GM23338 (cell line): ENCODE measurements around the gene RBL1. TPM values are rescaled to one million over a fixed set of nuclear protein-coding genes. Genes with fewer than 3 reads are reported as not detected.

ENCODE experiments used
- ATAC-seq: fragments of 200-7000 bp; cut with Tn5 transposase; 3 replicates; pipeline ENCODE4 v1.9.1; 2020
- DNase-seq: peaks from one replicate; pipeline ENCODE4 v3.0.0-alpha.2; 2015; ENCODE audit warnings: low spot score
- H2AFZ ChIP-seq: fragments of 200-600 bp; sonication (generic); 2 replicates; pipeline ENCODE4 v1.8.0; 2016; ENCODE audit warnings: antibody characterized with exemption, mild to moderate bottlenecking, moderate library complexity
- H3F3A ChIP-seq: fragments of 200-600 bp; sonication (generic); replicated peaks from 2 replicates; pipeline ENCODE4 v1.8.0; 2017; ENCODE audit warnings: antibody characterized with exemption, mixed run types, low read depth
- H3K27ac ChIP-seq: fragments of 200-600 bp; sonication (generic); 2 replicates; pipeline ENCODE4 v1.6.1; 2016; ENCODE audit warnings: low read depth
- H3K27me3 ChIP-seq: fragments of 200-600 bp; sonication (generic); 2 replicates; pipeline ENCODE4 v1.8.0; 2016; ENCODE audit warnings: mild to moderate bottlenecking, mixed run types, moderate library complexity; ENCODE audit not compliant: insufficient read depth
- H3K36me3 ChIP-seq: fragments of 200-600 bp; sonication (generic); 2 replicates; pipeline ENCODE4 v1.8.0; 2016; ENCODE audit warnings: mild to moderate bottlenecking; ENCODE audit not compliant: insufficient read depth
- H3K4me1 ChIP-seq: fragments of 200-600 bp; sonication (generic); 2 replicates; pipeline ENCODE4 v1.8.0; 2016; ENCODE audit warnings: mild to moderate bottlenecking, moderate library complexity; ENCODE audit not compliant: insufficient read depth
- H3K4me2 ChIP-seq: fragments of 200-600 bp; sonication (generic); 2 replicates; pipeline ENCODE4 v1.7.1; 2017; ENCODE audit warnings: mixed run types
- H3K4me3 ChIP-seq: fragments of 200-600 bp; sonication (generic); 2 replicates; pipeline ENCODE4 v1.6.1; 2016; ENCODE audit warnings: mixed run types
- H3K79me2 ChIP-seq: fragments of 200-600 bp; sonication (generic); replicated peaks from 2 replicates; pipeline ENCODE4 v1.8.0; 2017; ENCODE audit warnings: mild to moderate bottlenecking; ENCODE audit not compliant: insufficient read depth
- H3K9me2 ChIP-seq: fragments of 200-600 bp; sonication (generic); 2 replicates; pipeline ENCODE4 v1.8.0; 2017; ENCODE audit not compliant: insufficient read depth
- H4K20me1 ChIP-seq: fragments of 200-600 bp; sonication (generic); replicated peaks from 2 replicates; pipeline ENCODE4 v1.8.0; 2017; ENCODE audit warnings: mild to moderate bottlenecking; ENCODE audit not compliant: insufficient read depth
- H3K27ac Mint-ChIP-seq: 2 replicates; pipeline ENCODE4 v1.8.0; 2020; ENCODE audit warnings: inconsistent platforms, mild to moderate bottlenecking, moderate library complexity, mixed read lengths
- H3K27me3 Mint-ChIP-seq: 3 replicates; pipeline ENCODE4 v1.8.0; 2022; ENCODE audit warnings: low read depth, mild to moderate bottlenecking, moderate library complexity, mixed read lengths, inconsistent platforms; ENCODE audit not compliant: insufficient read depth, poor library complexity
- H3K36me3 Mint-ChIP-seq: 3 replicates; pipeline ENCODE4 v1.8.0; 2021; ENCODE audit warnings: low read depth, mild to moderate bottlenecking, inconsistent platforms, moderate library complexity, mixed read lengths
- H3K4me1 Mint-ChIP-seq: 3 replicates; pipeline ENCODE4 v1.8.0; 2020; ENCODE audit warnings: mild to moderate bottlenecking, inconsistent platforms, mixed read lengths
- H3K4me3 Mint-ChIP-seq: 3 replicates; pipeline ENCODE4 v1.8.0; 2021; ENCODE audit warnings: moderate library complexity, mild to moderate bottlenecking, inconsistent platforms, mixed read lengths
- H3K9me3 Mint-ChIP-seq: 3 replicates; pipeline ENCODE4 v1.8.0; 2020; ENCODE audit warnings: moderate library complexity, mild to moderate bottlenecking, inconsistent platforms, mixed read lengths
- CREB1 ChIP-seq: fragments of 250-450 bp; sonication (Bioruptor Pico); IDR thresholded peaks from 2 replicates; pipeline ENCODE4 v1.5.0; 2020; ENCODE audit warnings: low read depth, mild to moderate bottlenecking, moderate library complexity
- CTCF ChIP-seq, 2 experiments: fragments of 200-600 bp in 1 of 2; sonication (generic) in 1 of 2; conservative IDR thresholded peaks; 2 replicates each; pipeline versions ENCODE4 v1.5.1 to v1.6.1; 2016 to 2017; ENCODE audit warnings: antibody characterized with exemption in 2 of 2, low read depth in 2 of 2, mild to moderate bottlenecking in 2 of 2, moderate library complexity in 1 of 2
- ETS1 ChIP-seq: IDR thresholded peaks from 2 replicates; pipeline ENCODE4 v1.6.1; 2016; ENCODE audit warnings: antibody characterized with exemption
- EZH2 ChIP-seq: fragments of 200-600 bp; sonication (generic); IDR thresholded peaks from one replicate; pipeline ENCODE4 v1.8.0; 2017; ENCODE audit warnings: antibody characterized with exemption, mild to moderate bottlenecking, low read depth; ENCODE audit not compliant: unreplicated experiment
- EZH2phosphoT487 ChIP-seq: fragments of 200-600 bp; sonication (generic); IDR thresholded peaks from one replicate; pipeline ENCODE4 v1.8.1; 2018; ENCODE audit warnings: antibody characterized with exemption; ENCODE audit not compliant: unreplicated experiment
- JUNB ChIP-seq: IDR thresholded peaks from one replicate; pipeline ENCODE4 v1.6.1; 2016; ENCODE audit warnings: antibody characterized with exemption; ENCODE audit not compliant: unreplicated experiment
- NANOG ChIP-seq: IDR thresholded peaks from 2 replicates; pipeline ENCODE4 v1.6.1; 2016; ENCODE audit warnings: antibody characterized with exemption, borderline replicate concordance
- POLR2AphosphoS5 ChIP-seq: IDR thresholded peaks from 2 replicates; pipeline ENCODE4 v1.6.1; 2016; ENCODE audit warnings: antibody characterized with exemption, low read depth
- REST ChIP-seq: IDR thresholded peaks from one replicate; pipeline ENCODE4 v1.6.1; 2018; ENCODE audit warnings: antibody characterized with exemption; ENCODE audit not compliant: unreplicated experiment
- STAT1 ChIP-seq: IDR thresholded peaks from one replicate; pipeline ENCODE4 v1.6.1; 2016; ENCODE audit warnings: antibody characterized with exemption; ENCODE audit not compliant: unreplicated experiment
- ZNF114 ChIP-seq: fragments of 250-450 bp; sonication (Bioruptor Pico); IDR thresholded peaks from 2 replicates; pipeline ENCODE4 v1.5.0; 2020; ENCODE audit warnings: mild to moderate bottlenecking, moderate library complexity
- ZNF331 ChIP-seq: fragments of 250-450 bp; sonication (Bioruptor Pico); IDR thresholded peaks from 2 replicates; pipeline ENCODE4 v1.5.0; 2020; ENCODE audit warnings: low read depth, mild to moderate bottlenecking, moderate library complexity
- polyA plus RNA-seq: library from polyadenylated mRNA; unstranded; fragments of >200 nt; fragmentation: Nextera tagmentation; extraction: Ambion mirVana; gene quantifications from 2 replicates; pipeline ENCODE4 v1.2.1, GENCODE V29; 2016
- total RNA-seq: library from RNA; depleted of rRNA; stranded (reverse); fragments of >200 nt; shearing (Covaris generic); gene quantifications from 2 replicates; pipeline ENCODE4 v1.2.3, GENCODE V29; 2014
- TF ChIP-seq, protein P1 (sequence below): fragments of 250-450 bp; sonication (Bioruptor Pico); IDR thresholded peaks from 2 replicates; pipeline ENCODE4 v1.5.0; 2020; ENCODE audit warnings: mild to moderate bottlenecking, moderate library complexity

Gene RBL1
- total and polyA plus RNA-seq, 2 experiments from 2014 or later: 6.4 to 12.6 TPM

GRCh38 chr20:37055276-37055675, 40.5 kb downstream of the RBL1 start:
- H3K27me3 ChIP-seq: no peaks in the 10 kb centered on the region
- no peak overlapping the region for H3K4me3 ChIP-seq
- no peak overlapping the region for H3K4me2 ChIP-seq
- H3K4me3 Mint-ChIP-seq: no peak overlapping the region
- no peaks in the 10 kb centered on the region for H3K9me2 ChIP-seq
- H2AFZ ChIP-seq: no peak overlapping the region
- no peaks in the 10 kb centered on the region for H3K9me3 Mint-ChIP-seq
- H3K4me1 Mint-ChIP-seq: no peaks in the 10 kb centered on the region
- H3K27ac Mint-ChIP-seq: no peak overlapping the region
- TF ChIP-seq CREB1 (CRISPR knock-in tag) (no peak), REST (no peak), STAT1 (no peak), POLR2AphosphoS5 (no peak), ZNF331 (CRISPR knock-in tag) (no peak), CTCF (conservative IDR thresholded peaks at IDR 0.05; ENCODE audit: low read depth in 2 of 2) (no peak), JUNB (no peak), EZH2 (no peak), NANOG (no peak), ZNF114 (CRISPR knock-in tag) (no peak), EZH2phosphoT487 (no peak), ETS1 (no peak)
- TF ChIP-seq, protein P1, sequence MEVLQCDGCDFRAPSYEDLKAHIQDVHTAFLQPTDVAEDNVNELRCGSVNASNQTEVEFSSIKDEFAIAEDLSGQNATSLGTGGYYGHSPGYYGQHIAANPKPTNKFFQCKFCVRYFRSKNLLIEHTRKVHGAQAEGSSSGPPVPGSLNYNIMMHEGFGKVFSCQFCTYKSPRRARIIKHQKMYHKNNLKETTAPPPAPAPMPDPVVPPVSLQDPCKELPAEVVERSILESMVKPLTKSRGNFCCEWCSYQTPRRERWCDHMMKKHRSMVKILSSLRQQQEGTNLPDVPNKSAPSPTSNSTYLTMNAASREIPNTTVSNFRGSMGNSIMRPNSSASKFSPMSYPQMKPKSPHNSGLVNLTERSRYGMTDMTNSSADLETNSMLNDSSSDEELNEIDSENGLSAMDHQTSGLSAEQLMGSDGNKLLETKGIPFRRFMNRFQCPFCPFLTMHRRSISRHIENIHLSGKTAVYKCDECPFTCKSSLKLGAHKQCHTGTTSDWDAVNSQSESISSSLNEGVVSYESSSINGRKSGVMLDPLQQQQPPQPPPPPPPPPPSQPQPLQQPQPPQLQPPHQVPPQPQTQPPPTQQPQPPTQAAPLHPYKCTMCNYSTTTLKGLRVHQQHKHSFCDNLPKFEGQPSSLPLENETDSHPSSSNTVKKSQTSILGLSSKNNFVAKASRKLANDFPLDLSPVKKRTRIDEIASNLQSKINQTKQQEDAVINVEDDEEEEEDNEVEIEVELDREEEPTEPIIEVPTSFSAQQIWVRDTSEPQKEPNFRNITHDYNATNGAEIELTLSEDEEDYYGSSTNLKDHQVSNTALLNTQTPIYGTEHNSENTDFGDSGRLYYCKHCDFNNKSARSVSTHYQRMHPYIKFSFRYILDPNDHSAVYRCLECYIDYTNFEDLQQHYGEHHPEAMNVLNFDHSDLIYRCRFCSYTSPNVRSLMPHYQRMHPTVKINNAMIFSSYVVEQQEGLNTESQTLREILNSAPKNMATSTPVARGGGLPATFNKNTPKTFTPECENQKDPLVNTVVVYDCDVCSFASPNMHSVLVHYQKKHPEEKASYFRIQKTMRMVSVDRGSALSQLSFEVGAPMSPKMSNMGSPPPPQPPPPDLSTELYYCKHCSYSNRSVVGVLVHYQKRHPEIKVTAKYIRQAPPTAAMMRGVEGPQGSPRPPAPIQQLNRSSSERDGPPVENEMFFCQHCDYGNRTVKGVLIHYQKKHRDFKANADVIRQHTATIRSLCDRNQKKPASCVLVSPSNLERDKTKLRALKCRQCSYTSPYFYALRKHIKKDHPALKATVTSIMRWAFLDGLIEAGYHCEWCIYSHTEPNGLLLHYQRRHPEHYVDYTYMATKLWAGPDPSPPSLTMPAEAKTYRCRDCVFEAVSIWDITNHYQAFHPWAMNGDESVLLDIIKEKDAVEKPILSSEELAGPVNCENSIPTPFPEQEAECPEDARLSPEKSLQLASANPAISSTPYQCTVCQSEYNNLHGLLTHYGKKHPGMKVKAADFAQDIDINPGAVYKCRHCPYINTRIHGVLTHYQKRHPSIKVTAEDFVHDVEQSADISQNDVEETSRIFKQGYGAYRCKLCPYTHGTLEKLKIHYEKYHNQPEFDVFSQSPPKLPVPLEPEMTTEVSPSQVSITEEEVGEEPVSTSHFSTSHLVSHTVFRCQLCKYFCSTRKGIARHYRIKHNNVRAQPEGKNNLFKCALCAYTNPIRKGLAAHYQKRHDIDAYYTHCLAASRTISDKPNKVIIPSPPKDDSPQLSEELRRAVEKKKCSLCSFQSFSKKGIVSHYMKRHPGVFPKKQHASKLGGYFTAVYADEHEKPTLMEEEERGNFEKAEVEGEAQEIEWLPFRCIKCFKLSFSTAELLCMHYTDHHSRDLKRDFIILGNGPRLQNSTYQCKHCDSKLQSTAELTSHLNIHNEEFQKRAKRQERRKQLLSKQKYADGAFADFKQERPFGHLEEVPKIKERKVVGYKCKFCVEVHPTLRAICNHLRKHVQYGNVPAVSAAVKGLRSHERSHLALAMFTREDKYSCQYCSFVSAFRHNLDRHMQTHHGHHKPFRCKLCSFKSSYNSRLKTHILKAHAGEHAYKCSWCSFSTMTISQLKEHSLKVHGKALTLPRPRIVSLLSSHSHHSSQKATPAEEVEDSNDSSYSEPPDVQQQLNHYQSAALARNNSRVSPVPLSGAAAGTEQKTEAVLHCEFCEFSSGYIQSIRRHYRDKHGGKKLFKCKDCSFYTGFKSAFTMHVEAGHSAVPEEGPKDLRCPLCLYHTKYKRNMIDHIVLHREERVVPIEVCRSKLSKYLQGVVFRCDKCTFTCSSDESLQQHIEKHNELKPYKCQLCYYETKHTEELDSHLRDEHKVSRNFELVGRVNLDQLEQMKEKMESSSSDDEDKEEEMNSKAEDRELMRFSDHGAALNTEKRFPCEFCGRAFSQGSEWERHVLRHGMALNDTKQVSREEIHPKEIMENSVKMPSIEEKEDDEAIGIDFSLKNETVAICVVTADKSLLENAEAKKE (CRISPR knock-in tag): no peak
- DNase-seq (no peak), ATAC-seq (no peak)
- peaks cover 79% of the 10 kb centered on the region for H3K36me3 Mint-ChIP-seq
- H3K79me2 ChIP-seq: no peaks in the 10 kb centered on the region
- H3K4me1 ChIP-seq: no peaks in the 10 kb centered on the region
- no peaks in the 10 kb centered on the region for H3F3A ChIP-seq
- peaks cover 3% of the 10 kb centered on the region for H3K27me3 Mint-ChIP-seq
- H4K20me1 ChIP-seq: 0 out of 2 replicates have a peak, but pooled peaks cover 5% of the 10 kb centered on the region
- H3K36me3 ChIP-seq: peaks cover 43% of the 10 kb centered on the region
- no peak overlapping the region for H3K27ac ChIP-seq
